ENCODE results near the gene CEP20.

The CEP20 gene

GRCh38 chr16:15827709-15828343 lies 60.6 kb downstream of the CEP20 start:
- no peak for DNase-seq

GRCh38 chr16:15827299-15827698 lies 61.1 kb downstream of the CEP20 start:
- DNase-seq = no peak

- DNase-seq = no peak
These were observed 62.6 kb downstream of the CEP20 start for GRCh38 chr16:15825750-15826305.

GRCh38 chr16:15822957-15823356 lies 65.4 kb downstream of the CEP20 start:
- DNase-seq = no peak

- no peak for DNase-seq
These were observed 67.6 kb downstream of the CEP20 start for GRCh38 chr16:15820837-15821236.

GRCh38 chr16:15819046-15819445 lies 69.4 kb downstream of the CEP20 start:
- no peak for DNase-seq

GRCh38 chr16:15817446-15817845 lies 71.0 kb downstream of the CEP20 start:
- DNase-seq = no peak

- no peak for DNase-seq
These were observed 72.2 kb downstream of the CEP20 start for GRCh38 chr16:15816228-15816627.
